Ovary (tissue), 3 donors: ENCODE data around the gene CD99L2.

Experiments
- POLR2A ChIP-seq: fragments of 450-650 bp; IDR thresholded peaks from one replicate; pipeline ENCODE4 v1.6.1; 2017; ENCODE audit warnings: antibody characterized with exemption, mild to moderate bottlenecking, moderate library complexity
- TF ChIP-seq, protein P1 (sequence below), 3 donors: fragments of 450-650 bp in 2 of 3; fragments of 200-600 bp in 1 of 3; IDR thresholded peaks; one replicate each; pipeline versions ENCODE4 v1.5.1 to v1.8.0; 2016 to 2022; ENCODE audit warnings: antibody characterized with exemption in 3 of 3, mild to moderate bottlenecking in 1 of 3
- donor health status: DM: no; HTN: no; CAD: no.

DNA sequence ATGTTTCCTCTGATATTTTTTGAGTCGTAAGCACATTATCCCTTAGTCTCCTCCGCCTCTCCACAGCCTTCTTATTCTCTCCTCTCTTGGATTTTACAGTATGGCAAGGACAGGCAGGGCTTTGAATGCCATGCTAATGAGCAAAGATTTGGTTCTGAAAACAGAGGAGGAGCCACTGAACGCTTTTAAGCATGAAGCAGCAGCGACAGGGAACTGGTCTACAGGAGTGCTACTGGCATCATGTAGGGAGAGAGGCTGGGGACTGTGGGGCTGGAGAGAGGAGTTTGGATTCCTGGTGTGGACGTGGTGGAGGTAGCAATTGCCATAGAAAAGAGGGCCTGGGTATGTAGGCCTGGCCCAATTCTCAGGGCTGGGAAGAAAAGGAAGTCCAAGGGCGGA lies 4.6 kb upstream of the CD99L2 start:
- TF ChIP-seq, protein P1, sequence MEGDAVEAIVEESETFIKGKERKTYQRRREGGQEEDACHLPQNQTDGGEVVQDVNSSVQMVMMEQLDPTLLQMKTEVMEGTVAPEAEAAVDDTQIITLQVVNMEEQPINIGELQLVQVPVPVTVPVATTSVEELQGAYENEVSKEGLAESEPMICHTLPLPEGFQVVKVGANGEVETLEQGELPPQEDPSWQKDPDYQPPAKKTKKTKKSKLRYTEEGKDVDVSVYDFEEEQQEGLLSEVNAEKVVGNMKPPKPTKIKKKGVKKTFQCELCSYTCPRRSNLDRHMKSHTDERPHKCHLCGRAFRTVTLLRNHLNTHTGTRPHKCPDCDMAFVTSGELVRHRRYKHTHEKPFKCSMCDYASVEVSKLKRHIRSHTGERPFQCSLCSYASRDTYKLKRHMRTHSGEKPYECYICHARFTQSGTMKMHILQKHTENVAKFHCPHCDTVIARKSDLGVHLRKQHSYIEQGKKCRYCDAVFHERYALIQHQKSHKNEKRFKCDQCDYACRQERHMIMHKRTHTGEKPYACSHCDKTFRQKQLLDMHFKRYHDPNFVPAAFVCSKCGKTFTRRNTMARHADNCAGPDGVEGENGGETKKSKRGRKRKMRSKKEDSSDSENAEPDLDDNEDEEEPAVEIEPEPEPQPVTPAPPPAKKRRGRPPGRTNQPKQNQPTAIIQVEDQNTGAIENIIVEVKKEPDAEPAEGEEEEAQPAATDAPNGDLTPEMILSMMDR (IDR thresholded peaks at IDR 0.05): no peak
- no peak for TF ChIP-seq POLR2A
